ENCODE results near the gene FGF22. TPM values are rescaled to one million over a fixed set of nuclear protein-coding genes. Genes with fewer than 3 reads are reported as not detected.
"Not testable (repeated sequence)": the region's sequence is repeated elsewhere in the genome, so short reads cannot be mapped to it uniquely, and the experiment has no call there.

Gene FGF22
- total and polyA plus RNA-seq, 2 donors (not counting 1 experiment from before 2014, with no cell fraction given) = 0.34 to 2.9 TPM

DNA sequence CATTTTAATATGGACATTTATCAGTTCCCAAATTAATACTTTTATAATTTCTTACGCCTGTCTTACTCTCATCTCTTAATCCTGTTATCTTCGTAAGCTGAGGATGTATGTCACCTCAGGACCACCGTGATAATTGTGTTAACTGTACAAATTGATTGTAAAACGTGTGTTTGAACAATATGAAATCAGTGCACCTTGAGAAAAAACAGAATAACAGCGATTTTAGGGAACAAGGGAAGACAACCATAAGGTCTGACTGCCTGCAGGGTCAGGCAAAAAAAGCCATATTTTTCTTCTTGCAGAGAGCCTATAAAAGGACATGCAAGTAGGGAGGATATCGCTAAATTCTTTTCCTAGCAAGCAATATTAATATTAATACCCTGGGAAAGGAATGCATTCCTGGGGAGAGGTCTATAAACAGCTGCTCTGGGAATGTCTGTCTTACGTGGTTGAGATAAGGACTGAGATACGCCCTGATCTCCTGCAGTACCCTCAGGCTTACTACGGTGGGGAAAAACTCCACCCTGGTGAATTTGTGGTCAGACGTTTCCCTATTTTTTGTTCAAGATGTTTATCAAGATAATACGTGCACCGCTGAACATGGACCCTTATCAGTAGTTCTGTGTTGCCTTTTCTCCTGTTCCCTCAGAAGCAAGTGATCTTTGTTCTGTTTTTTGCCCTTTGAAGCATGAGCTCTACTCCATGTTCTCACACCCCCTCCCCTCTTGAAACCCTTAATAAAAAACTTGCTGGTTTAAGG is 29.2 kb downstream of the FGF22 start:
- H3K4me2 ChIP-seq (replicated peaks; ENCODE audit: low read depth, low read length, poor library complexity, severe bottlenecking); H3K79me2 ChIP-seq (ENCODE audit: control insufficient read depth, insufficient read depth, low read length); H3K36me3 ChIP-seq (replicated peaks in 1 of 2; ENCODE audit: control extremely low read depth in 1 of 2, control insufficient read depth in 1 of 2, extremely low read depth in 1 of 2, insufficient read depth in 2 of 2, low read length in 1 of 2); ATAC-seq (ENCODE audit: low read depth); H3K9me3 ChIP-seq (ENCODE audit: control extremely low read depth in 1 of 3, control insufficient read depth in 2 of 3, insufficient read depth in 1 of 3, low read length in 2 of 3); H3K4me3 Mint-ChIP-seq; POLR2A ChIA-PET; DNase-seq; H3K27ac Mint-ChIP-seq; H4K20me1 ChIP-seq (ENCODE audit: control insufficient read depth, insufficient read depth, low read length, poor library complexity, severe bottlenecking); H3K9ac ChIP-seq (ENCODE audit: low read length); H2AFZ ChIP-seq (ENCODE audit: insufficient read depth, low read depth, low read length, poor library complexity, severe bottlenecking); H3K27ac ChIP-seq (ENCODE audit: low read length in 2 of 2); H3K4me1 Mint-ChIP-seq; H3K27me3 ChIP-seq (replicated peaks in 1 of 4; ENCODE audit: control extremely low read depth in 1 of 4, control insufficient read depth in 3 of 4, insufficient read depth in 4 of 4, low read length in 3 of 4); H3K9me3 Mint-ChIP-seq (ENCODE audit: insufficient read depth); H3K27me3 Mint-ChIP-seq; H3K4me3 ChIP-seq (ENCODE audit: control extremely low read depth in 1 of 5, extremely low read depth in 1 of 5, insufficient read depth in 1 of 5, low read depth in 2 of 5, low read length in 4 of 5): not testable (repeated sequence)
- intact Hi-C loops (cut with micrococcal nuclease) = loop anchor here (10.0 kb wide), 1 partner anchor 256 kb away; the partner anchor contains the start of gene ARID3A
- CTCF ChIA-PET = interaction anchor here (2.4 kb wide), 1 partner anchor 65 kb away, joined by 8 read pairs; no protein-coding TSS in a partner anchor
- H3K4me1 ChIP-seq (ENCODE audit: control insufficient read depth in 2 of 2, insufficient read depth in 2 of 2, low read length in 2 of 2) = peaks cover 0 to 14% of the 10 kb centered on the region in 2 donors
- WGBS (ENCODE audit: insufficient coverage) = 20% methylated on average over 8 of the region's 12 CpGs

DNA sequence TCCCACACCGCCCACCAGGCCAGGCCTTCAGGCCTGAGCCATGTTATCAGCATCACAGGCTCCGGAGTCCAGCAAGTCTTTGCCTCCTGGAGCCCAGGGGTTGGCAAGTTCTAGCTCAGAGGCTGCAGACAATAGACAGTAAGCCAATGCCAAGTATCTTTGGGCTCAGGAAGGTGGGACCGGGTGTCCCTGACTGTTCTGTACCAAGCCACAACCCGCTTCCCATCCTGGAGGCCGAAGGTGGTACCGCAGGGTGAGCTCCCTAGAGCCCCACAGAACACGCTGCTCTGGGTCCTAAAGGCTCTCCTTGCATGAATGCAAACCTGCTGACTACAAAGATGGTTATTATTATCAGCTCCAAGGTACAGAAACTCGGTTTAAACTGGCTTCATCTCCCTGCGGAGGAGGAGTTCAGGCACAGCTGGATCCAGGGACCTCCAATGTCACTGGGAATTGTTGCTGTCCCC is 31.0 kb downstream of the FGF22 start:
- peaks cover 1 to 3% of the 10 kb centered on the region in 2 donors for H3K4me1 ChIP-seq (ENCODE audit: control insufficient read depth in 2 of 2, insufficient read depth in 2 of 2, low read length in 2 of 2)
- peaks cover 0 to 28% (median 7%) of the 10 kb centered on the region in 4 experiments for H3K27me3 ChIP-seq (replicated peaks in 1 of 4; ENCODE audit: control extremely low read depth in 1 of 4, control insufficient read depth in 3 of 4, insufficient read depth in 4 of 4, low read length in 3 of 4)
- Mint-ChIP-seq H3K9me3 (ENCODE audit: insufficient read depth) (no peaks in the 10 kb centered on the region), H3K27ac (no peak overlapping the region), H3K27me3 (peaks cover 18% of the 10 kb centered on the region), H3K4me1 (peaks cover 3% of the 10 kb centered on the region), H3K4me3 (no peak overlapping the region)
- DNase-seq (no peak), ATAC-seq (ENCODE audit: low read depth) (no peak)
- intact Hi-C loops (cut with micrococcal nuclease) = no loop called here
- no peak overlapping the region for H3K4me2 ChIP-seq (replicated peaks; ENCODE audit: low read depth, low read length, poor library complexity, severe bottlenecking)
- no peak overlapping the region for H3K4me3 ChIP-seq (ENCODE audit: control extremely low read depth in 1 of 5, extremely low read depth in 1 of 5, insufficient read depth in 1 of 5, low read depth in 2 of 5, low read length in 4 of 5)
- ChIA-PET CTCF (interaction anchor here (2.4 kb wide), 1 partner anchor 63 kb away, joined by 8 read pairs; no protein-coding TSS in a partner anchor), POLR2A (interaction anchor here (0.6 to 0.7 kb wide), 2 partner anchors 94 to 705 kb away, joined by 4 to 7 read pairs; no protein-coding TSS in a partner anchor)
- H3K79me2 ChIP-seq (ENCODE audit: control insufficient read depth, insufficient read depth, low read length) = no peaks in the 10 kb centered on the region
- H3K9ac ChIP-seq (ENCODE audit: low read length) = no peak overlapping the region
- H2AFZ ChIP-seq (ENCODE audit: insufficient read depth, low read depth, low read length, poor library complexity, severe bottlenecking) = no peak overlapping the region
- no peaks in the 10 kb centered on the region for H4K20me1 ChIP-seq (ENCODE audit: control insufficient read depth, insufficient read depth, low read length, poor library complexity, severe bottlenecking)
- H3K36me3 ChIP-seq (replicated peaks in 1 of 2; ENCODE audit: control extremely low read depth in 1 of 2, control insufficient read depth in 1 of 2, extremely low read depth in 1 of 2, insufficient read depth in 2 of 2, low read length in 1 of 2) = no peaks in the 10 kb centered on the region
- H3K27ac ChIP-seq (ENCODE audit: low read length in 2 of 2) = no peak overlapping the region
- TF ChIP-seq, protein P1, sequence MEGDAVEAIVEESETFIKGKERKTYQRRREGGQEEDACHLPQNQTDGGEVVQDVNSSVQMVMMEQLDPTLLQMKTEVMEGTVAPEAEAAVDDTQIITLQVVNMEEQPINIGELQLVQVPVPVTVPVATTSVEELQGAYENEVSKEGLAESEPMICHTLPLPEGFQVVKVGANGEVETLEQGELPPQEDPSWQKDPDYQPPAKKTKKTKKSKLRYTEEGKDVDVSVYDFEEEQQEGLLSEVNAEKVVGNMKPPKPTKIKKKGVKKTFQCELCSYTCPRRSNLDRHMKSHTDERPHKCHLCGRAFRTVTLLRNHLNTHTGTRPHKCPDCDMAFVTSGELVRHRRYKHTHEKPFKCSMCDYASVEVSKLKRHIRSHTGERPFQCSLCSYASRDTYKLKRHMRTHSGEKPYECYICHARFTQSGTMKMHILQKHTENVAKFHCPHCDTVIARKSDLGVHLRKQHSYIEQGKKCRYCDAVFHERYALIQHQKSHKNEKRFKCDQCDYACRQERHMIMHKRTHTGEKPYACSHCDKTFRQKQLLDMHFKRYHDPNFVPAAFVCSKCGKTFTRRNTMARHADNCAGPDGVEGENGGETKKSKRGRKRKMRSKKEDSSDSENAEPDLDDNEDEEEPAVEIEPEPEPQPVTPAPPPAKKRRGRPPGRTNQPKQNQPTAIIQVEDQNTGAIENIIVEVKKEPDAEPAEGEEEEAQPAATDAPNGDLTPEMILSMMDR (IDR thresholded peaks at IDR 0.05) = no peak
- TF ChIP-seq EZH2 (IDR thresholded peaks at IDR 0.05; ENCODE audit: borderline replicate concordance, insufficient read depth, low read depth, low read length, poor library complexity, severe bottlenecking) = no peak
- WGBS (ENCODE audit: insufficient coverage) = 78% methylated on average over 9 of the region's 9 CpGs
- H3K9me3 ChIP-seq (ENCODE audit: control extremely low read depth in 1 of 3, control insufficient read depth in 2 of 3, insufficient read depth in 1 of 3, low read length in 2 of 3) = peaks cover 0 to 12% (median 0%) of the 10 kb centered on the region in 3 donors

Data from B cell (primary cell).